22Rv1 (cell line): Measurements from ENCODE around the gene ZNF608.

Experiments used
- H3K27ac ChIP-seq: fragments of 450-650 bp; 2 replicates; pipeline ENCODE4 v1.5.1; 2017
- ZFX ChIP-seq: fragments of 450-650 bp; IDR thresholded peaks from 2 replicates; pipeline ENCODE4 v1.6.1; 2017; ENCODE audit warnings: antibody characterized with exemption, borderline replicate concordance
- TF ChIP-seq, protein P1 (sequence below): fragments of 450-650 bp; IDR thresholded peaks from 2 replicates; pipeline ENCODE4 v1.5.1; 2017; ENCODE audit warnings: mild to moderate bottlenecking

ZNF608 gene

DNA sequence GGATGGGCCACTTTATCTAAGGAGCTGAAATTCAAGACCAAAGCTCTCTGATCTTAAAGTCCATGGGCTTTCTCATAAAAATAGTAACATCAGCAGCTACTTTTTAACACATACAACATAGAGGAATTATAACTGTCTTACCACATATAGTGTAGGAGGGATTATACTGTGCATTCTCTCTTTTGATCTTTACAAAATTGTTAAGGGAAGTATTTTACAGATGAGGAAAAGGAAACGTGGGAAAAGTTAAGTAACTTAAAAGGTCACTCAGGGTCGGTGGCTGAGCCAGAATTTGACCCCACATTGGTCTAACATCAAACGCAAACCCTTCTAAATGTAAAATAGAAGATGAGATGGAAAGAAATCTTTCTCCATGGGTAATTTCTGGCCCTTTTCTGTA is 38.4 kb downstream of the ZNF608 start:
- no peak overlapping the region for H3K27ac ChIP-seq
- TF ChIP-seq ZFX = no peak
- TF ChIP-seq, protein P1, sequence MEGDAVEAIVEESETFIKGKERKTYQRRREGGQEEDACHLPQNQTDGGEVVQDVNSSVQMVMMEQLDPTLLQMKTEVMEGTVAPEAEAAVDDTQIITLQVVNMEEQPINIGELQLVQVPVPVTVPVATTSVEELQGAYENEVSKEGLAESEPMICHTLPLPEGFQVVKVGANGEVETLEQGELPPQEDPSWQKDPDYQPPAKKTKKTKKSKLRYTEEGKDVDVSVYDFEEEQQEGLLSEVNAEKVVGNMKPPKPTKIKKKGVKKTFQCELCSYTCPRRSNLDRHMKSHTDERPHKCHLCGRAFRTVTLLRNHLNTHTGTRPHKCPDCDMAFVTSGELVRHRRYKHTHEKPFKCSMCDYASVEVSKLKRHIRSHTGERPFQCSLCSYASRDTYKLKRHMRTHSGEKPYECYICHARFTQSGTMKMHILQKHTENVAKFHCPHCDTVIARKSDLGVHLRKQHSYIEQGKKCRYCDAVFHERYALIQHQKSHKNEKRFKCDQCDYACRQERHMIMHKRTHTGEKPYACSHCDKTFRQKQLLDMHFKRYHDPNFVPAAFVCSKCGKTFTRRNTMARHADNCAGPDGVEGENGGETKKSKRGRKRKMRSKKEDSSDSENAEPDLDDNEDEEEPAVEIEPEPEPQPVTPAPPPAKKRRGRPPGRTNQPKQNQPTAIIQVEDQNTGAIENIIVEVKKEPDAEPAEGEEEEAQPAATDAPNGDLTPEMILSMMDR = no peak

DNA sequence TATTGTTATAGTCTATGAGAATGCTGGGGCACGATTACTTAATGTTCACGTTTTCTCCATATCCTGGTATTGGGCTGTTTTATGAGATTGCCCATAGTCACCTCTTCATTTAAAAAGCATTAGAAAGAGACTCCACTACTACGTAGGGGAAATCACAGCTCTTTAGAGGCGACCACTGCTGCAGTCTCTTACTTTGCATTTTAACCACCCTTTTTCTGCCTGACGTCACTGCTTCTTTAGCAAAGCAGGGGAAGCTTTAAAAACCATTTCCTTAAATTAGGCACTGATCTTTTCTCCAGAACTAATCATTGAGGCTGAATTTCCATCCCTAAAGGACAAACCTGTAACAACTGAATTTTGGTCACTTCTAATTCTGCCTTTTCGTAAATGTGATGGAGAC is 38.9 kb downstream of the ZNF608 start:
- TF ChIP-seq, protein P1 = no peak
- no peak for TF ChIP-seq ZFX
- H3K27ac ChIP-seq = no peak overlapping the region

DNA sequence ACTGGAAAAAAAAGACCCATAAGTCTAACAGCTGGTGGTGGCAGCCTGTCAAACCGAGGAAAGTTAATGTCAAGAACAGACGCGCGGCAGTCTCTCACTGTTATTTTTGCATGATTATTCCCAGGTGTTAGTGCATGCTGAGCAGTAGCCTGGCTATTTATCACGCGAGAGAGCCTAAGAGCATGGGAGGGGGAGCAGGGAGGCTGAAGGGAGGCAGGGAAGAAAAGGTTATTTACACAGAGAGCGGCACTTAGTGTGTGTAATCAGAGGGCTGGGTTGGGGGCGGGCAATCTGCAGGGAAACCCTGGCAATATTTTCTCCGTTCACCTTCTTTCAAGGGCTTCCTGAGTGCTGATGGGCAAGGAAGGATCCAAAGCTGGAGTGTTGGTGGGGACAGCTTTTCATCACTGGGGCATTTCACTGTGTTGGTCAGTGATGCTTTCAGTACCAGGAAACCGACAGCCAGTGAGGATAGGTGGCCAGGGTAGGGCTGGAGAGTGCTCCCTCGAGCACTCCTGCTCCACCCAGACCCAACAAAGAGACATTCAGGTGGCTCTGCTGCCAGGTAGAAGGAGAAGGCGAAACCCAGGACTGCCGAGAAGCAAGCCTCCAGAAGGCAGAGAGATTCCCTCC is 39.6 kb downstream of the ZNF608 start:
- no peak overlapping the region for H3K27ac ChIP-seq
- TF ChIP-seq, protein P1 = no peak
- TF ChIP-seq ZFX = no peak

DNA sequence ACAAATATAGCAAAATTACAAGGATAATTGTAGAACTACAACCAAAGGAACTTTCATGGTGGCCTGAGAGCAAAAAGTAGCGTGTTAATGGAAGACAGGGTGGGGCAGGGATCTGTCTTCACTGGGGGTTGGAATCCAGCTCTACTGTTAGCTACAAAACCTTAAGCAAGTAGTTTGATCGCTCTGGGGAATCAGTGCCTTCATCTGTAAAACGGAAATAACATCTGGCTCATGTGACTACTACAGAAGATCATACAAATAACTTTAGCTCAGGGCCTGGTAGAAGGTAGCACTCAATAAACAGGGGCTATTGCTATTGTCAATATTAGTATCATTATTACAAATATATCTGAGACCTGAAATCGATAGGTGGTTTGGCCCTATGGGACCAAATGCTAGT is 40.4 kb downstream of the ZNF608 start:
- TF ChIP-seq, protein P1 = no peak
- TF ChIP-seq ZFX = no peak
- H3K27ac ChIP-seq = no peak overlapping the region

DNA sequence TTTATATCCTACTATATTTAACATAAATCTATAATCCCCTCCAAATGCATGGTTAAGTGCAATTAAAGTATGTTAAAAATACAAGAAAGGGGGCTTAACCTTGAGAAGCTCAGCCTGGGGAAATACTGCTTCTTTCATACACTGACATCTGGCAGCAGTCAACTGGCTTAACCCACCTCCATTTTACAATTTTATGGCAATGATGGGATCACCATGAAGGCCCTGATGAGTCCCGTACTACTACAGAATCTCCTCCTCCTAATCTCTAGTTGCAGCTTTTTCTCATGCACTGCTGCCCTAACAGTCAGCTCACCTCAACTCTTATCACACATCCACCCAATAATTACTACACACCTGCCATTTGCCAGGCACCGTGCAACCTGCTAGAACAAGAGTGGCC is 40.9 kb downstream of the ZNF608 start:
- TF ChIP-seq, protein P1 = no peak
- TF ChIP-seq ZFX = no peak
- H3K27ac ChIP-seq = no peak overlapping the region

DNA sequence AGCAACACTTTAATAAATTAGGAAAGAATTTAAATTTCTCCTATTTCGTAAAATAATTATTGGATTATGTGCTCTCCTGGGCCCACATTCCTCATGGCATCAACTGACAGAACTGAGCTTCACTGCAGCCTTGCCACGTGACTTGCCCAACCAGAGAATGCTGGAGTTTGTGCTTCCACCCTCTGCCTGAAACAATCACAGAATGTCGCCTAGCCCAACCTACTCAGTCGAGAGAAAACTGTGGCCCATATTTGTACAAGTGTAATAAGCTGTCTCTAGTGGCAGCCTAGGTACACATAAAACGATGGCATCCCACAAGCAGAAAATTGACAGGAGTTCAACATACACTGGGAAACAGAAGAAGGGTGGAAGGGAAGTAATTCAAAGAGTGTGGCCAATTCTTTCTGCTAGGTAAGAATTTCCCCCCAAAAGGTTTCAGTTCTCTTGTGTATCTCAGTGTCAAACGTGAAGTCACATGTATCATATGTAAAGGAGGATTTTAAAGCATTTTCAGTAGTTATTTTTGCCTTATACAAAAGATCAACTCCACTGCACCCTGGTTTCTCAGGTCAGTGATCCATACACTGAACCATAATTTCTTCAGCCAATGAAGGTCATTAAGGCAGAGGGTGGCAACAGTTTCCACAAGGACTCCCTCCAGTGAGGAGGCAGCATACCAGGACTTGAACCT is 41.7 kb downstream of the ZNF608 start:
- no peak overlapping the region for H3K27ac ChIP-seq
- no peak for TF ChIP-seq ZFX
- TF ChIP-seq, protein P1 = no peak

DNA sequence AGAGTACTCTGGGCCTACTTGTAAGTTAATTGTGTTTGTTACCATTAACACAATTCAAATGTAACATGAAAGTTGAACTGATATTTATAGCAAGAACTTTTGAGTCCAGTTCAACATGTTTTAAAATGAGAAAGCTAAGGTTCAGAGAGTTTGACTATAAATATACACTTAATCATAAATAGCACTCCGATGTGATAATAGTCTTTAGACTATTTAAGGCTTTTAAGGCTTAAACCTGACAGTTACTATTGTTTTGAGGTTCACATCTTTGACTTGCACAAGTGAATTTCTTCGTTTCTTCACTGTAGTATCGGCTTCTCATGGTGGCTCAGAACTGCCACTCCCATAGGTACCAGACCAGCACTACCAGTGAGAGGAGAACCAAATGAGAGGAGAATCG is 42.4 kb downstream of the ZNF608 start:
- TF ChIP-seq, protein P1 = no peak
- TF ChIP-seq ZFX = no peak
- no peak overlapping the region for H3K27ac ChIP-seq
